Osteoblast (primary cell): ENCODE results near the gene CD52. TPM values are rescaled to one million over a fixed set of nuclear protein-coding genes. Genes with fewer than 3 reads are reported as not detected.

Source experiments
- DNase-seq: peaks from one replicate; pipeline ENCODE4 v3.0.0; 2011; ENCODE audit warnings: low spot score, mixed read lengths; ENCODE audit not compliant: insufficient read length; ENCODE audit errors: missing footprints
- H2AFZ ChIP-seq: 2 replicates; pipeline ENCODE4 v1.6.0; 2011; ENCODE audit warnings: mild to moderate bottlenecking, low read length
- H3K27ac ChIP-seq: 2 replicates; pipeline ENCODE4 v1.5.1; 2011; ENCODE audit warnings: mild to moderate bottlenecking, low read depth, low read length, moderate library complexity
- H3K27me3 ChIP-seq: 2 replicates; pipeline ENCODE4 v1.6.0; 2012; ENCODE audit warnings: mild to moderate bottlenecking, control low read depth, inconsistent platforms, low read length, moderate library complexity; ENCODE audit not compliant: insufficient read depth
- H3K36me3 ChIP-seq: 2 replicates; pipeline ENCODE4 v1.5.1; 2011; ENCODE audit warnings: mild to moderate bottlenecking, low read length, control low read depth, moderate library complexity; ENCODE audit not compliant: insufficient read depth
- H3K4me1 ChIP-seq: 2 replicates; pipeline ENCODE4 v1.5.1; 2011; ENCODE audit warnings: mild to moderate bottlenecking, low read length, control low read depth, moderate library complexity; ENCODE audit not compliant: insufficient read depth
- H3K4me2 ChIP-seq: 2 replicates; pipeline ENCODE4 v1.6.0; 2011; ENCODE audit warnings: mild to moderate bottlenecking, low read length; ENCODE audit not compliant: insufficient read depth
- H3K4me3 ChIP-seq: fragments of 200-600 bp; sonication (generic); 3 replicates; pipeline ENCODE4 v1.5.1; 2012; ENCODE audit warnings: mild to moderate bottlenecking, low read length, inconsistent platforms; ENCODE audit not compliant: insufficient read depth
- H3K79me2 ChIP-seq: 2 replicates; pipeline ENCODE4 v1.6.0; 2012; ENCODE audit warnings: mild to moderate bottlenecking, low read length, control low read depth, inconsistent platforms; ENCODE audit not compliant: insufficient read depth
- H3K9me3 ChIP-seq: 2 replicates; pipeline ENCODE4 v1.5.1; 2011; ENCODE audit warnings: low read depth, low read length, control low read depth
- H4K20me1 ChIP-seq: 2 replicates; pipeline ENCODE4 v1.6.0; 2012; ENCODE audit warnings: mild to moderate bottlenecking, low read length, control low read depth; ENCODE audit not compliant: insufficient read depth
- CTCF ChIP-seq: IDR thresholded peaks from 2 replicates; pipeline ENCODE4 v1.5.1; 2011; ENCODE audit warnings: mild to moderate bottlenecking, low read depth, low read length, moderate library complexity; ENCODE audit errors: extremely low read depth
- total RNA-seq: library from RNA; depleted of rRNA; stranded (reverse); fragments of >200 nt; gene quantifications from 2 replicates; pipeline ENCODE4 v1.2.3, GENCODE V29; 2012

CD52 gene
- total RNA-seq, 1 donor, result not detected

- Histone ChIP-seq H3K4me1 (peaks cover 68% of the 10 kb centered on the region), H3K27ac (peak overlapping the region; percentile 76), H3K27me3 (no peaks in the 10 kb centered on the region), H3K4me3 (no peak overlapping the region), H2AFZ (no peak overlapping the region), H3K36me3 (peaks cover 35% of the 10 kb centered on the region), H3K9me3 (no peaks in the 10 kb centered on the region), H3K79me2 (peaks cover 34% of the 10 kb centered on the region), H3K4me2 (peak overlapping the region; percentile 14), H4K20me1 (peaks cover 18% of the 10 kb centered on the region)
- DNase-seq, result peak; percentile 70
- TF ChIP-seq CTCF, result no peak
Measured at GRCh38 chr1:26277719-26278118, 40.0 kb upstream of the CD52 start.

- H4K20me1 ChIP-seq, result peaks cover 18% of the 10 kb centered on the region
- H3K79me2 ChIP-seq, result peaks cover 40% of the 10 kb centered on the region
- no peak overlapping the region for H2AFZ ChIP-seq
- peaks cover 74% of the 10 kb centered on the region for H3K4me1 ChIP-seq
- peak overlapping the region; percentile 90 for H3K4me2 ChIP-seq
- no peak for TF ChIP-seq CTCF
- no peaks in the 10 kb centered on the region for H3K27me3 ChIP-seq
- H3K9me3 ChIP-seq, result no peaks in the 10 kb centered on the region
- H3K36me3 ChIP-seq, result peaks cover 35% of the 10 kb centered on the region
- peak overlapping the region; percentile 76 for H3K27ac ChIP-seq
- DNase-seq, result peak; percentile 95
- no peak overlapping the region for H3K4me3 ChIP-seq
Measured at GRCh38 chr1:26278303-26278702, 39.5 kb upstream of the CD52 start.

- H4K20me1 ChIP-seq, result peaks cover 22% of the 10 kb centered on the region
- peak; percentile 92 for DNase-seq
- no peaks in the 10 kb centered on the region for H3K9me3 ChIP-seq
- H3K79me2 ChIP-seq, result peaks cover 46% of the 10 kb centered on the region
- no peak for TF ChIP-seq CTCF
- no peaks in the 10 kb centered on the region for H3K27me3 ChIP-seq
- H2AFZ ChIP-seq, result no peak overlapping the region
- peaks cover 80% of the 10 kb centered on the region for H3K4me1 ChIP-seq
- peaks cover 40% of the 10 kb centered on the region for H3K36me3 ChIP-seq
- peak overlapping the region; percentile 90 for H3K4me2 ChIP-seq
- H3K27ac ChIP-seq, result peak overlapping the region; percentile 76
- H3K4me3 ChIP-seq, result peak overlapping the region; percentile 88
Measured at GRCh38 chr1:26278724-26279455, 38.9 kb upstream of the CD52 start.

- peak; percentile 53 for TF ChIP-seq CTCF
Measured at GRCh38 chr1:26279456-26280332, 38.1 kb upstream of the CD52 start, which contains the start of gene SH3BGRL3. Gene SH3BGRL3, plus strand, starts transcription at chr1:26280086. Its CDS starts 70 bp downstream, at chr1:26280156.

More at GRCh38 chr1:26279456-26280332, 38.1 kb upstream of the CD52 start, which contains the start of gene SH3BGRL3:
- Histone ChIP-seq H3K27me3 (no peaks in the 10 kb centered on the region), H3K27ac (peak within 1 kb of the TSS; percentile 76), H3K4me2 (peak within 1 kb of the TSS; percentile 90), H3K4me1 (peaks cover 88% of the 10 kb centered on the region), H3K4me3 (peak within 1 kb of the TSS; percentile 88), H3K9me3 (no peaks in the 10 kb centered on the region), H4K20me1 (peaks cover 22% of the 10 kb centered on the region), H2AFZ (peak within 1 kb of the TSS; percentile 69), H3K36me3 (peaks cover 41% of the 10 kb centered on the region), H3K79me2 (peaks cover 46% of the 10 kb centered on the region)
- peak; percentile 97 for DNase-seq
